Suprapubic skin (tissue), 4 donors: ENCODE data around the gene MTG1. TPM values are rescaled to one million over a fixed set of nuclear protein-coding genes. Genes with fewer than 3 reads are reported as not detected.
"Not testable (repeated sequence)": the region's sequence is repeated elsewhere in the genome, so short reads cannot be mapped to it uniquely, and the experiment has no call there.

Experiments
- DNase-seq, 2 donors: peaks; one replicate each; pipeline ENCODE4 v3.0.0-alpha.2; 2019; ENCODE audit warnings: low spot score in 2 of 2
- H3K27ac ChIP-seq: fragments of 200-600 bp; sonication (generic); one replicate; pipeline ENCODE4 v1.5.1; 2019
- H3K27me3 ChIP-seq: fragments of 200-600 bp; sonication (generic); one replicate; pipeline ENCODE4 v1.5.1; 2019
- H3K36me3 ChIP-seq: fragments of 200-600 bp; sonication (generic); one replicate; pipeline ENCODE4 v1.5.1; 2019
- H3K4me1 ChIP-seq: fragments of 200-600 bp; sonication (generic); one replicate; pipeline ENCODE4 v1.5.1; 2019
- H3K4me3 ChIP-seq: fragments of 200-600 bp; sonication (generic); one replicate; pipeline ENCODE4 v1.5.1; 2019; ENCODE audit warnings: mild to moderate bottlenecking
- H3K9me3 ChIP-seq: fragments of 200-600 bp; sonication (generic); one replicate; pipeline ENCODE4 v1.5.1; 2019
- EP300 ChIP-seq: sonication (generic); formaldehyde crosslinking; IDR thresholded peaks from one replicate; pipeline ENCODE4 v1.6.1; 2017; ENCODE audit warnings: antibody characterized with exemption
- POLR2A ChIP-seq, 2 donors: fragments of 450-650 bp; IDR thresholded peaks; one replicate each; pipeline ENCODE4 v1.6.1; 2017; ENCODE audit warnings: antibody characterized with exemption in 2 of 2, mild to moderate bottlenecking in 2 of 2, moderate library complexity in 2 of 2
- POLR2AphosphoS5 ChIP-seq, 3 donors: sonication (generic); formaldehyde crosslinking; IDR thresholded peaks; one replicate each; pipeline ENCODE4 v1.6.1; 2017; ENCODE audit warnings: antibody characterized with exemption in 3 of 3
- WGBS: methylation state at CpG from one replicate; pipeline ENCODE4 v1.1.5; 2018; 5-methylcytosine and 5-hydroxymethylcytosine counted together
- total RNA-seq, 4 donors: library from RNA; depleted of rRNA; stranded (reverse); fragments of >200 nt; gene quantifications; one replicate each; pipeline ENCODE4 v1.1.0, GENCODE V29; 2016
- TF ChIP-seq, protein P1 (sequence below), 2 donors: fragments of 200-600 bp in 1 of 2; fragments of 450-650 bp in 1 of 2; sonication (generic) in 1 of 2; IDR thresholded peaks; one replicate each; pipeline ENCODE4 v1.5.1; 2016 to 2019; ENCODE audit warnings: antibody characterized with exemption in 2 of 2, mild to moderate bottlenecking in 1 of 2, moderate library complexity in 1 of 2

Gene MTG1
- total RNA-seq, 4 donors from 2014 or later: 20.5 to 79.7 (median 36.0) TPM

DNA sequence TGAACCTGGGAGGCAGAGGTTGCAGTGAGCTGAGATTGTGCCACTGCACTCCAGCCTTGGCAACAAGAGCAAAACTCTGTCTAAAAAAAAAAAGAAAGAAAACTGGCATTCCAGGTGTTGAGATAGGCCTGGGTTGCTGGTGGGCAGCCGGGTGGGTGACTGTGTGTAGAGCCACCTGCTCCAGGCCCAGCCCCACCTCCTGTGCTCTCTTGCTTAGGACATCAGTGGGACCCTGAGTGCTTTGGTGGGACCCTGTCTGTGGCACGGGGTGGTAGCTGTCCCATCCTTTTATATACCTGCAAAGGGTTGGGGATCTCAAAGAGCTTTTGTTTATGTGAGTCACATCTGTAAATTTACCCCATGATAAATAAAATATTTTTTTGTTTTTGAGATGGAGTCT lies 8.7 kb upstream of the MTG1 start:
- H3K36me3 ChIP-seq: peaks cover 12% of the 10 kb centered on the region

DNA sequence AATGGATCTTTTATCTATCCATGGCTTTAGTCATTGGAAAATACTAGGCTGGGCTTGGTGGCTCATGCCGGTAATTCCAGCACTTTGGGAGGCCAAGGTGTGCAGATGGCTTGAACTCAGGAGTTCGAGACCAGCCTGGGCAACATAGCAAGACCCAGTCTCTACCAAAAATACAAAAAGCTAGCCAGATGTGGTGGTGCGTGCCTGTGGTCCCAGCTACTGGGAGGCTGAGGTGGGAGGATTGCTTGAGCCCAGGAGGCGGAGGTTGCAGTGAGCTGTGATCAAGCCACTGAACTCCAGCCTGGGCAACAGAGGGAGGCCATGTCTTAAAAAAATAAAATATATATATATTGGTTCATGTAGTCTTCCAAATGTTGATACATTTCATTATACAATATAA lies 7.0 kb upstream of the MTG1 start:
- not testable (repeated sequence) for H3K4me1 ChIP-seq, H3K9me3 ChIP-seq, H3K27me3 ChIP-seq, H3K4me3 ChIP-seq, H3K27ac ChIP-seq
- peak in 1 of 2 donors; percentile 21 for DNase-seq
- H3K36me3 ChIP-seq: peaks cover 14% of the 10 kb centered on the region
- WGBS: 98% methylated on average over 4 of the region's 4 CpGs

More for the DNA sequence above, 8.7 kb upstream of the MTG1 start:
- Histone ChIP-seq H3K4me3 (no peak overlapping the region), H3K27ac (no peak overlapping the region), H3K4me1 (peaks cover 2% of the 10 kb centered on the region), H3K9me3 (no peaks in the 10 kb centered on the region), H3K27me3 (no peaks in the 10 kb centered on the region)
- peak in 1 of 2 donors; percentile 40 for DNase-seq
- TF ChIP-seq POLR2AphosphoS5 (IDR thresholded peaks at IDR 0.05): no peak
- TF ChIP-seq EP300: no peak
- TF ChIP-seq, protein P1, sequence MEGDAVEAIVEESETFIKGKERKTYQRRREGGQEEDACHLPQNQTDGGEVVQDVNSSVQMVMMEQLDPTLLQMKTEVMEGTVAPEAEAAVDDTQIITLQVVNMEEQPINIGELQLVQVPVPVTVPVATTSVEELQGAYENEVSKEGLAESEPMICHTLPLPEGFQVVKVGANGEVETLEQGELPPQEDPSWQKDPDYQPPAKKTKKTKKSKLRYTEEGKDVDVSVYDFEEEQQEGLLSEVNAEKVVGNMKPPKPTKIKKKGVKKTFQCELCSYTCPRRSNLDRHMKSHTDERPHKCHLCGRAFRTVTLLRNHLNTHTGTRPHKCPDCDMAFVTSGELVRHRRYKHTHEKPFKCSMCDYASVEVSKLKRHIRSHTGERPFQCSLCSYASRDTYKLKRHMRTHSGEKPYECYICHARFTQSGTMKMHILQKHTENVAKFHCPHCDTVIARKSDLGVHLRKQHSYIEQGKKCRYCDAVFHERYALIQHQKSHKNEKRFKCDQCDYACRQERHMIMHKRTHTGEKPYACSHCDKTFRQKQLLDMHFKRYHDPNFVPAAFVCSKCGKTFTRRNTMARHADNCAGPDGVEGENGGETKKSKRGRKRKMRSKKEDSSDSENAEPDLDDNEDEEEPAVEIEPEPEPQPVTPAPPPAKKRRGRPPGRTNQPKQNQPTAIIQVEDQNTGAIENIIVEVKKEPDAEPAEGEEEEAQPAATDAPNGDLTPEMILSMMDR (IDR thresholded peaks at IDR 0.05): no peak
- no peak for TF ChIP-seq POLR2A (IDR thresholded peaks at IDR 0.05)
- WGBS: 94% methylated on average over 2 of the region's 2 CpGs

DNA sequence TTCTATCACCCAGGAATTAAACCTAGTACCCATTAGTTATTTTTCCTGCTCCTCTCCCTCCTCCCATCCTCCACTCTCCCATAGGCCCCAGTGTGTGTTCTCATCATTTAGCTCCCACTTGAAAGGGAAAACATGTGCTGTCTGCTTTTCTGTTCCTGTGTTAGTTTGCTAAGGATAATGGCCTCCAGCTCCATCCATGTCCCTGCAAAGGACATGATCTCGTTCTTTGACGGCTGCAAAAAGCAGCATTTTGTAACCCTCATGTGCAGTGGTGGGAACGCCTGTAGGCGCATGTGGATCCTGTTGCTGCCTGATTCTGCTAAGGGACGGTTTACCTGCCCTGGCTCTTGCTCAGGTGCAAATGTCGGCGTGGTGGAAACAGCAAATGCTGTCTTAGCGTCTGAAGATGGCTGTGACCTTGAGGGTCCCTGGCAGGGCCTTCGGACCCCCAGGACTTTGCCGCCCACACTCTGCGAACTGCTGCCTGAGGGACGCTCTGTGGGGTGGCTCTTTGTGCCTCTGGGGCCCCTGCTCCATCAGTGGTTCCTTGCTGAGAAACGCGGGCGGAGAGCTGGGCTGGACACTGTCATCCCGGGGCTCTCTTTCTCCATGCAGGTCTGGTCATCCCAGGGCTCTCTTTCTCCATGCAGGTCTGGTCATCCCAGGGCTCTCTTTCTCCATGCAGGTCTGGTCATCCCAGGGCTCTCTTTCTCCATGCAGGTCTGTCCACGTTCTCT lies 5.6 kb upstream of the MTG1 start:
- DNase-seq: peak in 1 of 2 donors; percentile 50
- Histone ChIP-seq H3K4me3 (no peak overlapping the region), H3K9me3 (no peaks in the 10 kb centered on the region), H3K4me1 (no peaks in the 10 kb centered on the region), H3K36me3 (peaks cover 14% of the 10 kb centered on the region), H3K27ac (no peak overlapping the region), H3K27me3 (no peaks in the 10 kb centered on the region)
- TF ChIP-seq POLR2A (IDR thresholded peaks at IDR 0.05) (no peak), POLR2AphosphoS5 (IDR thresholded peaks at IDR 0.05) (no peak)
- 85% methylated on average over 11 of the region's 17 CpGs for WGBS

DNA sequence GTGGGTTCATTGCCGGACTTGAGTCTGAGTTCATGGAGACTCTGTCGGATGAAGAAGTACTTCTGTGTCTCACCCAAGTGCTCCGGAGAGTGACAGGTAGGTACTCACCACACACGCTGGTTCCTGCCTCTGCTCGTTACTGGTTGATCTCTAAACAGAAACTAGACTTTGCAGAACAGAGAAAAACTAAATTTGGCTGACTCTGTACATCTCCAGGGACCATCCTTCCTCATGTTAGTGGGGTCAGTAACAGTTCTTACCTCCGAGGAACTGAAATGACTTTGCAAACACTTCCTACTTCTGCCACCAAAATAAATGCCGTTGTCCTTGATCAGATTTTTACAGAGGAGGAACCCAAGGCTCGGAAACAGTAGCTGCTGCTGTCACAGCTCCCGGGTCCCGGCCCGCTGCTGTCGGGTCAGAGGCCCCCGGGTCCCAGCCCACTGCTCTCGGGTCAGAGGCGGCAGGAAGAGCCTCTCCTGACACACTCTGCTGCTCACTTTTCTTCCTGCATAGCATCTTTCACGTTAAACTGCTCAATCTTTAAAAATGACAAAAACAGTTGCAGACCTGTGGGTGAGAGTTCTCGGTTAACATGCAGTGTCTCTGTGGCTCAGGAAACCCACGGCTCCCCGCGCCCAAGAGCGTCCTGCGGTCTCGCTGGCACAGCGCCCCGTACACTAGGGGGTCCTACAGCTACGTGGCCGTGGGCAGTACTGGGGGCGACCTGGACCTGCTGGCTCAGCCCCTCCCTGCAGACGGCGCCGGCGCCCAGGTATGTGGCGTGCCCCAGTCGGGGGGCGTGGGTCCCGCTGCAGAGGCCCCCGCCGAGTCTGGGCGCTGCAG lies 4.8 kb upstream of the MTG1 start:
- Histone ChIP-seq H3K9me3 (no peaks in the 10 kb centered on the region), H3K27me3 (no peaks in the 10 kb centered on the region), H3K4me1 (peaks cover 4% of the 10 kb centered on the region), H3K27ac (no peak overlapping the region), H3K4me3 (peak overlapping the region; percentile 23), H3K36me3 (peaks cover 7% of the 10 kb centered on the region)
- peak in 1 of 2 donors; percentile 53 for DNase-seq
- WGBS: 82% methylated on average over 32 of the region's 39 CpGs
- TF ChIP-seq POLR2A (IDR thresholded peaks at IDR 0.05): no peak
- TF ChIP-seq POLR2AphosphoS5 (IDR thresholded peaks at IDR 0.05): no peak
- no peak for TF ChIP-seq EP300

DNA sequence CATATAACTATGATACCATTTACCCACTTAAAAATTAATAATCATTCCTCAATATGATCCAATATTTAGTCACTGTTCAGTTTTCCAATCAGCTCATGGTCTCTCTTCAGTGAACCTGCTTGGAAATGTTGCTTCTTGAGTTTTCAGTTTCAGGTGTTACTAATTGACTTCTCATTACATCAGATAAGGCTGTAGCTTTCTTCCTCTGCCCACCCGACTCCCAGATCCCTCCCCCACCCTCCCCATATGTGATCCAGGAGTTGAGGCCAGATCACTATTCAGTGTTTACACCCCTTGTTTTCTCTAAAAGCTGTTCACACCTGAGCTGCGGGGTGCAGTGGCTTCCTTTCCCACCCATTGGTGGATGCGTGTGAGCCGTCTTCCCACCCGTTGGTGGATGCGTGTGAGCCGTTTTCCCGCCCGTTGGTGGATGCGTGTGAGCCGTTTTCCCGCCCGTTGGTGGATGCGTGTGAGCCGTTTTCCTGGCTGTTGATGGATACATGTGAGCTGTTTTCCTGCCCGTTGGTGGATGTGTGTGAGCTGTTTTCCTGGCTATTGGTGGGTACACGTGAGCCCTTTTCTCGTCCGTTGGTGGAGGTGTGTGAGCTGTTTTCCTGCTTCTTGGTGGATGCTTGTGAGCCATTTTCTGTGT lies 3.2 kb upstream of the MTG1 start:
- TF ChIP-seq, protein P1 (IDR thresholded peaks at IDR 0.05): no peak
- no peak for TF ChIP-seq POLR2AphosphoS5 (IDR thresholded peaks at IDR 0.05)
- TF ChIP-seq POLR2A (IDR thresholded peaks at IDR 0.05): no peak
- no peak for TF ChIP-seq EP300
- peaks cover 18% of the 10 kb centered on the region for H3K4me1 ChIP-seq
- H3K4me3 ChIP-seq: no peak overlapping the region
- no peaks in the 10 kb centered on the region for H3K9me3 ChIP-seq
- WGBS: 88% methylated on average over 19 of the region's 19 CpGs
- no peaks in the 10 kb centered on the region for H3K27me3 ChIP-seq
- DNase-seq: peak in 1 of 2 donors; percentile 42
- peaks cover 8% of the 10 kb centered on the region for H3K36me3 ChIP-seq
- H3K27ac ChIP-seq: no peak overlapping the region

DNA sequence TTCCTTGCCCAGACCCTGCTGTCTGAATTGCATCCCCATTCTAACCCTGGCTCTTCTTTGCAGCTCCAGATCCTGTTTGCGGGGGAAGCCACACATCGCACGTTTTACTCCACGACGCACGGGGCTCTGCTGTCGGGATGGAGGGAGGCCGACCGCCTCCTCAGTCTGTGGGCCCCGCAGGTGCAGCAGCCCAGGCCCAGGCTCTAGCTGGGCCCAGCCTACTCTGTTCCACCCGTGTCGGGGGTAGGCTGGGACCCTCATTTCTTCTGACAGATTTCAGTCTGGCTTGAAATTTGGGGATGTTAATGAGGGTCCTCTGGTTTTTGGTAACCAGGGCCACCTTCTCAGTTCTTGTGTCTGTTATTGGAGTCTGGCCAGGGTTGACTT lies 2.7 kb upstream of the MTG1 start:
- Histone ChIP-seq H3K36me3 (peaks cover 13% of the 10 kb centered on the region), H3K9me3 (no peaks in the 10 kb centered on the region), H3K27ac (no peak overlapping the region), H3K4me3 (no peak overlapping the region), H3K27me3 (no peaks in the 10 kb centered on the region), H3K4me1 (peaks cover 18% of the 10 kb centered on the region)
- no peak for TF ChIP-seq EP300
- no peak for TF ChIP-seq POLR2AphosphoS5 (IDR thresholded peaks at IDR 0.05)
- TF ChIP-seq, protein P1 (IDR thresholded peaks at IDR 0.05): no peak
- TF ChIP-seq POLR2A (IDR thresholded peaks at IDR 0.05): no peak
- no peak for DNase-seq
- 95% methylated on average over 12 of the region's 12 CpGs for WGBS
